ENCODE results near the gene VIPR2.

VIPR2 gene

DNA sequence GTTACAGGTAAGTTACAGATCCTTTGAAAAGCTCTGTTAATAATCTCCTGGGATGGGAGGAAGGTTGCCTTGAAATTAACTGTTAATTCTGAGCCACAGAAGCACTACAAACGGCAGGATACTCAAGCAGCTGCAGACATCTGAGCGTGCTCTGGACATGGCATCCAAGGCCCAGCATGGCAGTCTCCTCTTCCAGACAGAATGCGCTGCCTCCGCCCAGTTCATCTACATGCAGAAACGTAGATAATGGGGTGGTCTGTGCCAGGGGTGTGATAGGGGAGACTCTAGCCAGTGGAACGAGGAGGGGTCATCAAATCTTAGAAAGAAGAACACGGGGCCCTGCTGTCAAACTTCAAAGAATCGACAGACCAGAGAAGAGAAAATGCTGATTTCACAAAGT, 13.8 kb downstream of the VIPR2 start:
- H3K27me3 ChIP-seq (ENCODE audit: insufficient read depth, insufficient read length): no peaks in the 10 kb centered on the region
- H3K9ac ChIP-seq (ENCODE audit: insufficient read length, low read depth): no peak overlapping the region
- H3K36me3 ChIP-seq (ENCODE audit: insufficient read depth, insufficient read length, low read length): no peaks in the 10 kb centered on the region
- H3K4me3 ChIP-seq (ENCODE audit: insufficient read length, low read depth): no peak overlapping the region
- no peaks in the 10 kb centered on the region for H3K9me3 ChIP-seq (ENCODE audit: insufficient read depth, low read length)
- no peak for TF ChIP-seq YY1 (IDR thresholded peaks at IDR 0.05; ENCODE audit: insufficient read depth, insufficient read length)
- TF ChIP-seq ZNF274 (IDR thresholded peaks at IDR 0.05; ENCODE audit: low read depth, low read length): no peak
- no peak for TF ChIP-seq SUZ12 (IDR thresholded peaks at IDR 0.05; ENCODE audit: extremely low read depth, insufficient read depth, insufficient read length)
- peaks cover 6% of the 10 kb centered on the region for H3K4me1 ChIP-seq (ENCODE audit: insufficient read depth, insufficient read length)
- no peak for DNase-seq (ENCODE audit: low read depth, low spot score)

DNA sequence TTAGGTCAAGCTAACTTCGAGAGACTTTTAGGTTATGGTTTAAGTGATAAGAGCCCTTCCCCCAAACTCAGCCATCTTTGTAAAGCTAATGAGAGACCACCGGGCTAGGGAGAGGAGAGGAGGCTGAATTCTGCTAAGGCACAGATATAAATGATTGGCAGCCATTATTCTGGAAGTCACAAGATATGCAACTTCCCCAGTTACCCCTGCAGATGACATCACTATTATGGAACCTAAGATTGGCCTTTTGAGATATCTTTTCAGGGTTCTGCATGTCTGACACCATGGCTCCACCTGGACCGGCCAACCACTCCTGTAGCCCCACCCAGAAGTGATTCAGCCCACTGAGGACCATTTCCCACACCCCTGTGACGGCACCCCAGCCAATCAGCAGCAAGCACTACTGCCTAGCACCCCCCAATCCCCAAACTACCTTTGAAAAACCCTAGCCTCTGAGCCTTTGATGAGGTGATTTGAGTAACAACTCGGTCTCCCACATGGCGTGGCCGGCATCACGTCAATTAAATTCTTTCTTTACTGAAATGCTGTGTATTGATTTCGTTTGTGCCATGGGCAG, 14.4 kb downstream of the VIPR2 start:
- Histone ChIP-seq H3K4me1 (ENCODE audit: insufficient read depth, insufficient read length) (peaks cover 10% of the 10 kb centered on the region), H3K9me3 (ENCODE audit: insufficient read depth, low read length) (no peaks in the 10 kb centered on the region), H3K4me3 (ENCODE audit: insufficient read length, low read depth) (no peak overlapping the region), H3K9ac (ENCODE audit: insufficient read length, low read depth) (no peak overlapping the region), H3K27me3 (ENCODE audit: insufficient read depth, insufficient read length) (no peaks in the 10 kb centered on the region), H3K36me3 (ENCODE audit: insufficient read depth, insufficient read length, low read length) (no peaks in the 10 kb centered on the region)
- DNase-seq (ENCODE audit: low read depth, low spot score): no peak
- TF ChIP-seq SUZ12 (IDR thresholded peaks at IDR 0.05; ENCODE audit: extremely low read depth, insufficient read depth, insufficient read length) (no peak), ZNF274 (IDR thresholded peaks at IDR 0.05; ENCODE audit: low read depth, low read length) (no peak), YY1 (IDR thresholded peaks at IDR 0.05; ENCODE audit: insufficient read depth, insufficient read length) (no peak)

DNA sequence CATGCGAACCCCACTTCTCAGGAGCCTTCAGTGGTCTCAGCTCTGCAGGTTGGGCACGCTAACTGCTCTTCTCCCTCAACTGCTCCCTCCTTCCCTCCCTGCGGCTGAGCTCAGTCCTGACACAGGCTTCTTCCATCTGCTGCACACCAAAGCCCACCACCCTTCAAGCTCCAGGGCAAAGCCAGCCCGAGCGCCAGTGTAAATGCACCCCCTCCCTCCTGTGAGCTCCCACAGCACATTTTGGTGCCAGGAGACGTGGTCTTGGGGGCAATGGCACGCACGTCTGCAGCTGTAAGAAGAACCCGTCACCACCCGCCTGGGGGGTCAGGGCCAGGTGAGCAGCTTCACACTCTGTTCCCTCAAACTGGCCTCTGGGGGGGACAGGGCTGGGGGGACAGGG, 15.9 kb downstream of the VIPR2 start:
- TF ChIP-seq SUZ12 (IDR thresholded peaks at IDR 0.05; ENCODE audit: extremely low read depth, insufficient read depth, insufficient read length) (no peak), YY1 (IDR thresholded peaks at IDR 0.05; ENCODE audit: insufficient read depth, insufficient read length) (no peak), ZNF274 (IDR thresholded peaks at IDR 0.05; ENCODE audit: low read depth, low read length) (no peak)
- Histone ChIP-seq H3K36me3 (ENCODE audit: insufficient read depth, insufficient read length, low read length) (no peaks in the 10 kb centered on the region), H3K9ac (ENCODE audit: insufficient read length, low read depth) (no peak overlapping the region), H3K4me3 (ENCODE audit: insufficient read length, low read depth) (no peak overlapping the region), H3K9me3 (ENCODE audit: insufficient read depth, low read length) (no peaks in the 10 kb centered on the region), H3K27me3 (ENCODE audit: insufficient read depth, insufficient read length) (no peaks in the 10 kb centered on the region), H3K4me1 (ENCODE audit: insufficient read depth, insufficient read length) (peaks cover 12% of the 10 kb centered on the region)
- no peak for DNase-seq (ENCODE audit: low read depth, low spot score)

GRCh38 chr7:159127691-159128642, 16.7 kb downstream of the VIPR2 start:
- Histone ChIP-seq H3K36me3 (ENCODE audit: insufficient read depth, insufficient read length, low read length) (no peaks in the 10 kb centered on the region), H3K4me3 (ENCODE audit: insufficient read length, low read depth) (no peak overlapping the region), H3K9ac (ENCODE audit: insufficient read length, low read depth) (no peak overlapping the region), H3K27me3 (ENCODE audit: insufficient read depth, insufficient read length) (no peaks in the 10 kb centered on the region), H3K9me3 (ENCODE audit: insufficient read depth, low read length) (no peaks in the 10 kb centered on the region), H3K4me1 (ENCODE audit: insufficient read depth, insufficient read length) (peaks cover 12% of the 10 kb centered on the region)
- no peak for TF ChIP-seq ZNF274 (IDR thresholded peaks at IDR 0.05; ENCODE audit: low read depth, low read length)
- TF ChIP-seq SUZ12 (IDR thresholded peaks at IDR 0.05; ENCODE audit: extremely low read depth, insufficient read depth, insufficient read length): no peak
- TF ChIP-seq YY1 (IDR thresholded peaks at IDR 0.05; ENCODE audit: insufficient read depth, insufficient read length): no peak
- DNase-seq (ENCODE audit: low read depth, low spot score): no peak

DNA sequence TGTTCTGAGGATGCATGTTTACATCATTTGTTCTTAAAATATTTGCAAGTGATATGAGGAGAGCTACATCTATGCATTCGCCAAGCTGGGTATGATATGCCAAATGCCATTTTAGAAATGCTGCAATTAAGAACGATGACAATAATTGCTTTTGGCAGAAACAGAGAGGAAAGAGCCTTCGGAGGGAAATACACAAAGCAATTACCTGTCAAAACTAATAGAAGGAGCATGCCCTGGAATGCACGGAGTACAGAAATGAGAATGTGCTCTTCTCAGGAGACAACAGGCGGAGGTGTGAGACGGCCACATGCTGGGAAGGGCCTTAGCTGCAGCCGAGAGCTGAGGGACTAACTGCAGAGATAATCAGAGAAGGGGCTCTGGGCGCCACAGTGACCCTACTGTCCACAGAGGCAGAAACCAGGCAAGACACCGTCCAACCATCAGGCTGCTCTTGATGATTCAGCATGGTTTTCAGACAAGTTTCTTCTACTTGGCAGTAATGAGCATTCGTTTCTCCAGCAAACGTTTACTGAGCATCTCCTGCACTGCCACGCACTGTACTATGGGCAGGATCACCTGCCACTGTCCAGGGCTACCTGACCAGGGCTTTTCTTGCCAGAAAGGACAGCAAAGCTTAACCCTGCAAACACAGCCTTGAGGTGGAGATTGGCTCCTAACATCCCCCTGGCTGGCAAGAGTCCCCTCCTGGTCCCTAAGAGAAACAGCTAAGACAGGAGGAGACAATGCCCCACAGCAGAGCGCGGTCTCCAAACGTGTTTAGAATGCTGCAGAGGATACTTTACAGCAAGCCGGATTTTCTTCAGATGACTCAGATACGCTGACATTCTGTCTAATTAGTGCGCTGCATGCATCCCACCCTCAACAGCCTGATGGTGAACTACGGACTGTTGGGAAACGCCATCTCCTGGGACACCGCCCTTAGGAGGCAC, 18.1 kb downstream of the VIPR2 start:
- Histone ChIP-seq H3K9me3 (ENCODE audit: insufficient read depth, low read length) (no peaks in the 10 kb centered on the region), H3K36me3 (ENCODE audit: insufficient read depth, insufficient read length, low read length) (no peaks in the 10 kb centered on the region), H3K4me1 (ENCODE audit: insufficient read depth, insufficient read length) (peaks cover 12% of the 10 kb centered on the region), H3K4me3 (ENCODE audit: insufficient read length, low read depth) (no peak overlapping the region), H3K9ac (ENCODE audit: insufficient read length, low read depth) (no peak overlapping the region), H3K27me3 (ENCODE audit: insufficient read depth, insufficient read length) (no peaks in the 10 kb centered on the region)
- no peak for DNase-seq (ENCODE audit: low read depth, low spot score)
- no peak for TF ChIP-seq SUZ12 (IDR thresholded peaks at IDR 0.05; ENCODE audit: extremely low read depth, insufficient read depth, insufficient read length)
- no peak for TF ChIP-seq ZNF274 (IDR thresholded peaks at IDR 0.05; ENCODE audit: low read depth, low read length)
- TF ChIP-seq YY1 (IDR thresholded peaks at IDR 0.05; ENCODE audit: insufficient read depth, insufficient read length): no peak

- no peak for DNase-seq (ENCODE audit: low read depth, low spot score)
- Histone ChIP-seq H3K36me3 (ENCODE audit: insufficient read depth, insufficient read length, low read length) (no peaks in the 10 kb centered on the region), H3K9me3 (ENCODE audit: insufficient read depth, low read length) (no peaks in the 10 kb centered on the region), H3K27me3 (ENCODE audit: insufficient read depth, insufficient read length) (no peaks in the 10 kb centered on the region), H3K4me3 (ENCODE audit: insufficient read length, low read depth) (no peak overlapping the region), H3K4me1 (ENCODE audit: insufficient read depth, insufficient read length) (peaks cover 12% of the 10 kb centered on the region), H3K9ac (ENCODE audit: insufficient read length, low read depth) (no peak overlapping the region)
- TF ChIP-seq SUZ12 (IDR thresholded peaks at IDR 0.05; ENCODE audit: extremely low read depth, insufficient read depth, insufficient read length): no peak
- no peak for TF ChIP-seq ZNF274 (IDR thresholded peaks at IDR 0.05; ENCODE audit: low read depth, low read length)
- no peak for TF ChIP-seq YY1 (IDR thresholded peaks at IDR 0.05; ENCODE audit: insufficient read depth, insufficient read length)
Observed at GRCh38 chr7:159125955-159126270, 18.8 kb downstream of the VIPR2 start.

Data from NT2/D1 (cell line).